Measurements from ENCODE around the gene TBXA2R.

DNA sequence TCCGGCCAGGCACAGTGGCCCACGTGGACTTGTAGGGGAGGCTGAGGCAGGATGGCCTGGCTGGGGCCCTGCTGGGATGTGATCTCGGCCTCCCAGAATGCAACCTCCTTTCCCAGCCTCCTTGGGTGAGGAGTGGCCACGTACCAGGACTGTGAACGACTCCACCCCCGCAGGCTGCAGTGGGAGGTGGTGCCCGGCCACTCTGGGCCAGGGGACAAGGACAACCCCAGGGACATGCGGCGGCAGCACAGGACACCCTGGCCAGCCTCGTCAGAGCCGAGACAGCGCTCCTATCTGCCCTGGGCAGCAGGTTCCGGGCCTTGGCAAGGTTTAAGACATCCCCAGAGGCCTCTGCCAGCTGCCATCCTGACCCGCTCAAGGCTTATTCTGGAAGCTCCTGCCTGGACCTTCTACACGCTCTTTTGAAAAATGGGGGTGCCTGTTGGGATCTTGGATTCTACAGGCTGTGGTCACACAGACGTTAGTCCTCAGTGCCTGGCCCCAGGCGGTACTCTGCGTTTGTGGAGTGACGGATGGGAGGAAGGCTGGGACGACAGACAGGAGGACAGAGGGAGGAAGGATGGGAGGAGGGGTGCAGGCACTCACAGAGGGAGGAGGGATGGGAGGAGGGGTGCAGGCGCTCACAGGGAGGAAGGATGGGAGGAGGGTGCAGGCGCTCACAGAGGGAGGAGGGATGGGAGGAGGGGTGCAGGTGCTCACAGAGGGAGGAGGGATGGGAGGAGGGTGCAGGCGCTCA lies 39.8 kb upstream of the TBXA2R start:
- TF ChIP-seq, protein P1, sequence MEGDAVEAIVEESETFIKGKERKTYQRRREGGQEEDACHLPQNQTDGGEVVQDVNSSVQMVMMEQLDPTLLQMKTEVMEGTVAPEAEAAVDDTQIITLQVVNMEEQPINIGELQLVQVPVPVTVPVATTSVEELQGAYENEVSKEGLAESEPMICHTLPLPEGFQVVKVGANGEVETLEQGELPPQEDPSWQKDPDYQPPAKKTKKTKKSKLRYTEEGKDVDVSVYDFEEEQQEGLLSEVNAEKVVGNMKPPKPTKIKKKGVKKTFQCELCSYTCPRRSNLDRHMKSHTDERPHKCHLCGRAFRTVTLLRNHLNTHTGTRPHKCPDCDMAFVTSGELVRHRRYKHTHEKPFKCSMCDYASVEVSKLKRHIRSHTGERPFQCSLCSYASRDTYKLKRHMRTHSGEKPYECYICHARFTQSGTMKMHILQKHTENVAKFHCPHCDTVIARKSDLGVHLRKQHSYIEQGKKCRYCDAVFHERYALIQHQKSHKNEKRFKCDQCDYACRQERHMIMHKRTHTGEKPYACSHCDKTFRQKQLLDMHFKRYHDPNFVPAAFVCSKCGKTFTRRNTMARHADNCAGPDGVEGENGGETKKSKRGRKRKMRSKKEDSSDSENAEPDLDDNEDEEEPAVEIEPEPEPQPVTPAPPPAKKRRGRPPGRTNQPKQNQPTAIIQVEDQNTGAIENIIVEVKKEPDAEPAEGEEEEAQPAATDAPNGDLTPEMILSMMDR (optimal IDR thresholded peaks at IDR 0.05 in 1 of 3, IDR thresholded peaks at IDR 0.05 in 1 of 3, conservative IDR thresholded peaks at IDR 0.05 in 1 of 3; ENCODE audit: extremely low read depth in 1 of 3, insufficient read depth in 2 of 3, low read length in 3 of 3) = no peak
- TF ChIP-seq EZH2 (IDR thresholded peaks at IDR 0.05; ENCODE audit: low read length) = no peak

Data from keratinocyte (primary cell).